G401.6 (cell line): ENCODE measurements around the gene TIAM2.

ENCODE experiments used
- FAIRE-seq: peaks from 2 replicates; lab custom pipeline; 2012; peaks lifted over from hg19 to GRCh38; lab: Jason Lieb, UNC

Gene TIAM2

GRCh38 chr6:155026022-155026705, 31.0 kb downstream of the TIAM2 start:
- FAIRE-seq = no peak

DNA sequence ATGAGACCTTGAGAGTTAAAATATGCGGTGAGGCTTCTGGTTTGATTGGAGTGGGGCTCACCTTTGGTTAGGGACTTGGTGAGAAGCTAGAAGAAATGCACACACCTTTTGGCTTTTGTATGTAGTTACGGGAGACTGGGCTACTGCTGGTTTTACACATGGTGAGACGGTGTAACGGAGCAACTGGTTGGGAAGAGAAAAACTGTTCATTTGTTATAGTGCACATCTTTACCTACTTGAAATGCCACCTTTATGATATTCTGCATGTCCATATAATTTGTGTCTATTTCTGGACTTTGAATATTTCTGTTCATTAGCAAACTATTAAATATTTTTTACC, 31.6 kb downstream of the TIAM2 start:
- no peak for FAIRE-seq

- no peak for FAIRE-seq
Observed at GRCh38 chr6:155030148-155030720, 35.1 kb downstream of the TIAM2 start.

- no peak for FAIRE-seq
Observed at GRCh38 chr6:155031091-155031490, 36.0 kb downstream of the TIAM2 start.

- FAIRE-seq = no peak
Observed at GRCh38 chr6:155033021-155033791, 38.1 kb downstream of the TIAM2 start.

GRCh38 chr6:155036907-155037306, 41.8 kb downstream of the TIAM2 start:
- no peak for FAIRE-seq

- no peak for FAIRE-seq
Observed at GRCh38 chr6:155038104-155038503, 43.0 kb downstream of the TIAM2 start.

DNA sequence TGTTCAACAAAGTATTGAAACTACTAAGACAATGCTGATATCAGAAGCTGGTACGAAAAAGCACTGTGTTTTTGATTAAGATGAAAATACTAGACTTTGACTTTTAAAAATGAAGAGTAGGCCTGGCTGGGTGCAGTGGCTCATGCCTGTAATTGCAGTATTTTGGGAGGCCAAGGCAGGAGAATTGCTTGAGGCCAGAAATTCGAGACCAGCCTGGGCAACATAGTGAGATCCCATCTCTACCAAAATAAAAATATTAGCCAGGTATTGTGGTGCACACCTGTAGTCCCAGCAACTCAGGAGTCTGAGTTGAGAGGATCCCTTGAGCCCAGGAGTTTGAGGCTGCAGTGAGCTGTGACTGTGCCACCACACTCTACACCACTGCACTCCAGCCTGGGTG, 43.4 kb downstream of the TIAM2 start:
- no peak for FAIRE-seq

- no peak for FAIRE-seq
Observed at GRCh38 chr6:155039618-155040017, 44.5 kb downstream of the TIAM2 start.

DNA sequence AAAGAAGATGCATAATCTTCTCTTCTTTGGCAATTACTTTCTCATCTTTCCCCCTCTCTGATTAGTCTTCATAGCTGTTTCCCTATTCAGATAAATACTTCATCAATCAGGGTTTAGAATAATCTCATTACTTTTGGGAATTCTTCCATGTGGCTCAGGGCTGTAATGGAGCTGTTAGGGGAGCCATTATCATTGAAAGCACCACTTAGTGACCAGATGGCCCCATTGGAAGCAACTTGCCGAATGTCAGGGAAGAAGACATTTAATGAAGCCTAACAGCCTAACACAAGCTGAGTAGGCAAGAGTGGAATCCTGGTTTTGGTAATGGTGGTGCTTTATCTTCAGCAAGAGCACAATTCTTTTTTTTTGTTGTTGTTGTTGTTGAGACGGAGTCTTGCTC, 45.0 kb downstream of the TIAM2 start:
- FAIRE-seq = no peak

- FAIRE-seq = no peak
Observed at GRCh38 chr6:155040901-155041650, 46.0 kb downstream of the TIAM2 start.

DNA sequence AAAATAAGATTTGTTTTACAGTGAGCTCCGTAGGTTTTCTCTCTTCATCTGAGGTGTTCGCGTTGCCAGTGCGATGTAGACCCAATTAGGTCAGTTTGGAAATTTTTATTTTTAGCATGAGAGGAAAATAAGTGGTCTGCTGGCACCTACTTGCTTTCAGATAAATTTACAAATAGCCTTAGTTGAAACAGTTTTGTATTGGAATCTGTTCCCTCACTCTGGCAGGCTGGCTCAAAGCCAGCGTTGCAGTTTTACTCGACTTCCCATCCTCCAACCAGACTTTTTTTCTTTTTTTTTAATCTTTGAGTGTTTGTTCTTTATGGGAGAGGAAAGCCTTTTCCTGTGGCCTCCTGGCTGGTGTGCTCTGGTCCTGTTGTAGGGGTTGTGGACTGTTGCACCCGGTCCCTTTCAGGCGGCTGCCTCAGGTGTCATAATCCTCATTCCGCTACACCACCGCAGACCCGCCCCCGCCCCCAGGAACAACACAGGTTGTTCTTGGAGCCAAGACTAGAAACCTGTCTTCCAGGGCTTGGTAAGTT, 46.7 kb downstream of the TIAM2 start:
- FAIRE-seq = no peak

GRCh38 chr6:155042983-155043382, 47.9 kb downstream of the TIAM2 start:
- no peak for FAIRE-seq

GRCh38 chr6:155045561-155046404, 50.7 kb downstream of the TIAM2 start:
- no peak for FAIRE-seq

GRCh38 chr6:155047523-155047922, 52.4 kb downstream of the TIAM2 start:
- no peak for FAIRE-seq

DNA sequence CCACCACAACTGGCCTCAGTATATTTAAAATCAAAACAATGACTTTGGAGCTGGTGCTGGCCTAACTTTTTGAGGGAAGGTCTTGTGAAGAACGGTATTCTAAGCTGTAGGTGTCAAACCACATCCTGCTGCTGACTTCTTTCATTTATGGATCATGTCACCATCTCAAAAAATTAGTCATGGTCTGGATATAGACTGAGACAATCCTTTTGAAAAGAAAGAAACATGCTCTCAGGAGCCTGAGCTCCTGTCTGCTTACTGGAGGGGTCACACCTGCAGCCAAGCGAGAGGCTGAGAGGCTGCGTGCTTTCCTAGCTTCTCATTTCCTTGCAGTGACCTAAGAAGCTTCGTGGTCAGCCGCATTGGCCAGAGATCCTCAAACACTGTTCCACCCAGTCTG, 55.2 kb downstream of the TIAM2 start:
- no peak for FAIRE-seq

DNA sequence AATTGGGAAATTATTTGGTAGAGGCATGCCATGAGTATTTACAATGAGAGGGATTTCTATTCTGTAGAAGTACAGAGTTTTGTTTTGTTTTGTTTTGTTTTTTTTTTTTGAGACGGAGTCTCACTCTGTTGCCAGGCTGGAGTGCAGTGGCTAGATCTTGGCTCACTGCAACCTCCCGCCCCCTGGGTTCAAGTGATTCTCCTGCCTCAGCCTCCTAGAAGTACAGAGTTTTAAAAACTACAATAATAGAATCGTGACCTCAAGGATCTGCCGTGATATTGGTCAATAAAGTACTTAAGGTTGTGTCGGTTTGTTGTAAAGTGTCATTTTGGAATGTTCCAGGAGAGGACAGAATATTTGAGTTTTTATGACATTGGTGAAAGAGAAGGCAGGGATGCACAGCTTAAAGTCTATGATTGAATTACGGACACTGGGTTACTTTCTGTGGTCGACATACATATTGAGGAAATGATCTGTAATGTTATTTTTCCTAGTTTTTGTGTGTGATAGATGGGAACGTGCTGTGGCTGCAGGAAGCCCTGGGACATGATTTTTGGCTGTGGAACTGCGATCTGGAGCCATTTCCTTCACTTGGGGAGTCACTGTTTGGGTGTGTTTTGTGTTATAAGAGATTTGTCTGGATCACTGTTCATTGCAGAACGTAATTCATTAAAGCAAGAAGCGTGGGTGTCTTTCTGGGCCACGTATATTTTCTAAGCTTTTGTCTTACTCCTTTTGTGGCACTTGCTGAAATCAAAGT, 59.6 kb downstream of the TIAM2 start:
- no peak for FAIRE-seq

DNA sequence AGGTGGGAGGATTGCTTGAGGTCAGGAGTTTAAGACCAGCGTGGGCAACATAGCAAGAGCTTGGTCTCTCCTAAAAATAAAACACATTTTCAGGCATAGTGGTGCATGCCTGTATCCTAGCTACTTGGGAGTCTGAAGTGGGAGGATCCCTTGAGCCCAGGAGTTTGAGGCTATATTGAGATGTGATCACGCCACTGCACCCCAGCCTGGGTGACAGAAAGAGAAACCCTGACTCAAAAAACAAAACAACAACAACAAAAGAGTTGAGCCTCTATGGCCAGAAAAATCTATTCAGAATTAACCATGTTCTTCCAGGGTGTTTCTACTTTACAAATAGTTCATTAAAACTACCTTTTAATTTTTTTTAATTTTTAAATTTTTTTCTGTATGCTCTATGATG, 60.6 kb downstream of the TIAM2 start:
- FAIRE-seq = no peak

DNA sequence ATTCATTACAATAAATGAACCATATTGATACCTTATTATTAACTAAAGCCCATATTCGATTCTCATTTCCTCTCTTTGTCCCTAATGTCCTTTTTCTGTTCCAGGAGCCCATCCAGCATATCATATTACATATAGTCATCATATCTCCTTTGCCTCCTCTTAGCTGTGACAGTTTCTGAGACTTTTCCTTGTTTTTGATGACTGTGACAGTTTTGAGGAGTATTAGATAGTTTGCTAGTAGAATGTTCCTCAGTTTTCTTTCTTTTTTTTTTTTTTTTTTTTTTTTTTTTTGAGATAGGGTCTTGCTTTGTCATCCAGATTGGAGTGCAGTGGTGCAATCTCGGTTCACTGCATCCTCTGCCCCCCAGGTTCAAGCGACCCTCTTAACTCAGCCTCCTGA, 61.6 kb downstream of the TIAM2 start:
- FAIRE-seq = no peak

DNA sequence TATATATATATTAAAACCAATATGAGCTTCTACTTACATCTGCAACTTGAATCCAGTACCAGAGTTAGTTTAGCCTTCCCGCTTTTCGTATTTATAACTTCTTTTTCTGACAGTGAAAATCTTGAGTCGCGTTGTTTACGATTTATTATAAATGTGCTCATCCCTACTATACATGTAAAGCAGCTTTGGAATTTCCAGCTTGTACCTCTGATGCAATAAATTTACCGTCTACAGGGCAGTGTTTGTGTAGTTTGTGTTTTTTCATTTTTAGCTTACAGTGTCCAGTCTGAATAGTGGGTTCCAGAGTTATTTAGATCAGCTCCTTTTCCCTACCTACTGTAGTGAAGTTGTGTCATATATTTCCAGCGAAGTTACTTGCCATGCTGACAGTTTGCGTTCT, 66.3 kb downstream of the TIAM2 start:
- no peak for FAIRE-seq

DNA sequence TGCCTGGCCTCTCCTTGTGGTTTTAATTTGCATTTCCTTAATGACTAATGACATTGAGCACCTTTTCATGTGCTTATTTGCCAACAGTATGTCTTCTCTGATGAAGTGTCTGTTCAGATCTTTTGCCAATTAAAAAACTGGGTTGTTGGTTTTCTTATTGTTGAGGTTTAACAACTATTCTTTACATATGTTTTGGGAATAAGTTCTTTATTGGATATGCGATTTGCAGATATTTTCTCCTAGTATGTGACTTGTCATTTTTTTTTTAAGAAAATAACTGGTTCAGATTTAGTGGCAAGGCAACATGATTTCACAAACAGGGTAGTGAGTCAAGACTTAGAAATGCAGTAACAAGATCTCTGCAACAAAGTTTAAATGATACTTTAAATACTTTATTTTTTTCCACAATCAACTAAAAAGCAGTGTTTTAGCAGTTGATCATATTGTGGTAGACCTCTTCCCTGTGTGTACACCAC, 67.8 kb downstream of the TIAM2 start:
- no peak for FAIRE-seq
